Measurements from ENCODE around the gene FEN1.

FEN1 gene

GRCh38 chr11:61817471-61818202 is 24.9 kb downstream of the FEN1 start:
- no peak for DNase-seq (ENCODE audit: low read depth)

- DNase-seq (ENCODE audit: low read depth), result no peak
Measured at GRCh38 chr11:61820174-61820573, 27.5 kb downstream of the FEN1 start.

- DNase-seq (ENCODE audit: low read depth), result no peak
Measured at GRCh38 chr11:61826930-61827570, 34.3 kb downstream of the FEN1 start.

- peak; percentile 48 for DNase-seq (ENCODE audit: low read depth)
Measured at GRCh38 chr11:61827571-61828378, 35.1 kb downstream of the FEN1 start, which contains the start of gene FADS2. Gene FADS2, plus strand, starts transcription at chr11:61828300. Its CDS starts 91 bp downstream, at chr11:61828391.

GRCh38 chr11:61828379-61828628 is 35.6 kb downstream of the FEN1 start:
- no peak for DNase-seq (ENCODE audit: low read depth)

- no peak for DNase-seq (ENCODE audit: low read depth)
Measured at GRCh38 chr11:61828629-61829407, 36.1 kb downstream of the FEN1 start.

GRCh38 chr11:61829806-61830205 is 37.1 kb downstream of the FEN1 start:
- no peak for DNase-seq (ENCODE audit: low read depth)

- no peak for DNase-seq (ENCODE audit: low read depth)
Measured at GRCh38 chr11:61830237-61831105, 37.8 kb downstream of the FEN1 start.

GRCh38 chr11:61832207-61832606 is 39.5 kb downstream of the FEN1 start:
- DNase-seq (ENCODE audit: low read depth), result no peak

GRCh38 chr11:61832754-61833153 is 40.0 kb downstream of the FEN1 start:
- DNase-seq (ENCODE audit: low read depth), result no peak

GRCh38 chr11:61833471-61833870 is 40.8 kb downstream of the FEN1 start:
- no peak for DNase-seq (ENCODE audit: low read depth)

- DNase-seq (ENCODE audit: low read depth), result no peak
Measured at GRCh38 chr11:61833926-61834277, 41.2 kb downstream of the FEN1 start.

GRCh38 chr11:61834278-61835048 is 41.8 kb downstream of the FEN1 start:
- DNase-seq (ENCODE audit: low read depth), result peak; percentile 25

GRCh38 chr11:61836193-61836592 is 43.5 kb downstream of the FEN1 start:
- DNase-seq (ENCODE audit: low read depth), result no peak

- DNase-seq (ENCODE audit: low read depth), result no peak
Measured at GRCh38 chr11:61837411-61838005, 44.8 kb downstream of the FEN1 start.

- DNase-seq (ENCODE audit: low read depth), result no peak
Measured at GRCh38 chr11:61838501-61838900, 45.8 kb downstream of the FEN1 start.

- no peak for DNase-seq (ENCODE audit: low read depth)
Measured at GRCh38 chr11:61838921-61839320, 46.2 kb downstream of the FEN1 start.

GRCh38 chr11:61839742-61840141 is 47.0 kb downstream of the FEN1 start:
- no peak for DNase-seq (ENCODE audit: low read depth)

GRCh38 chr11:61840371-61840770 is 47.7 kb downstream of the FEN1 start:
- DNase-seq (ENCODE audit: low read depth), result no peak

Data from activated gamma-delta T cell treated with anti-CD3 and anti-CD28 coated beads, Interleukin-2, amount 50 U/mL, for 16 hours (primary cell).